Adrenal gland (tissue), 12 donors: ENCODE measurements around the gene PRSS53. TPM values are rescaled to one million over a fixed set of nuclear protein-coding genes. Genes with fewer than 3 reads are reported as not detected.

Source experiments
- DNase-seq, 7 donors: peaks; one replicate each; pipeline ENCODE4 v3.0.0-alpha.2; 2019 to 2020
- H3K27ac ChIP-seq, 5 donors: fragments of 200-600 bp; sonication (generic) in 4 of 5; 1 replicate in 3 of 5; 2 replicates in 2 of 5; pipeline versions ENCODE4 v1.5.1 to v1.8.0; 2016 to 2020; ENCODE audit warnings: mild to moderate bottlenecking in 1 of 5
- H3K27me3 ChIP-seq: fragments of 200-600 bp; 2 replicates; pipeline ENCODE4 v1.8.0; 2021
- H3K36me3 ChIP-seq, 2 donors: fragments of 200-600 bp; replicated peaks in 1 of 2; 1 replicate in 1 of 2; 2 replicates in 1 of 2; pipeline versions ENCODE4 v1.5.1 to v1.8.0; 2018 to 2022
- H3K4me1 ChIP-seq, 2 donors: fragments of 200-600 bp; replicated peaks in 1 of 2; 1 replicate in 1 of 2; 2 replicates in 1 of 2; pipeline versions ENCODE4 v1.5.1 to v1.8.0; 2018 to 2021
- H3K4me3 ChIP-seq, 4 donors: fragments of 200-600 bp; sonication (generic) in 3 of 4; one replicate each; pipeline ENCODE4 v1.5.1; 2016 to 2018
- H3K9me3 ChIP-seq, 3 donors: fragments of 200-600 bp; sonication (generic) in 1 of 3; replicated peaks in 1 of 3; 1 replicate in 2 of 3; 2 replicates in 1 of 3; pipeline versions ENCODE4 v1.5.1 to v1.8.0; 2016 to 2021
- POLR2A ChIP-seq, 2 donors: fragments of 450-650 bp; IDR thresholded peaks; one replicate each; pipeline ENCODE4 v1.6.1; 2017; ENCODE audit warnings: antibody characterized with exemption in 2 of 2, mild to moderate bottlenecking in 2 of 2, moderate library complexity in 1 of 2
- whole genome bisulfite sequencing, 4 donors: extraction: QIAGEN DNeasy Blood & Tissue Kit in 2 of 4; methylation state at CpG; one replicate each; pipeline versions ENCODE4 v1.1.5 to v1.1.7; 2013 to 2017; 5-methylcytosine and 5-hydroxymethylcytosine counted together
- intact Hi-C, 2 donors: fragments of 100-400 bp; cut with DNase I; formaldehyde crosslinking; loops; one replicate each; pipeline versions ENCODE4 v1.14.1 to v1.15.0; 2022 to 2023
- polyA plus RNA-seq, 3 donors: library from polyadenylated mRNA; stranded (reverse); fragments of 200-250 nt in 2 of 3; fragments of 350-450 nt in 1 of 3; fragmentation: Illumina TruSeq in 1 of 3; extraction: RNeasy Lipid Tissue Mini Kit (QIAGEN cat#74804) in 1 of 3; gene quantifications; one replicate each; pipeline ENCODE4 v1.2.3, GENCODE V29; 2013 to 2014
- total RNA-seq, 9 donors: library from RNA; depleted of rRNA in 4 of 9; stranded (reverse); fragments of >200 nt in 4 of 9; fragments of 120-200 nt in 1 of 9; fragmentation: NEBNext Ultra II Directional in 1 of 9; extraction: Animal tissue kit (Norgen Biotek cat#: 25700) in 1 of 9; gene quantifications; one replicate each; pipeline versions ENCODE4 v1.1.0 to v1.2.4, GENCODE V29; 2013 to 2023
- TF ChIP-seq, protein P1 (sequence below), 6 experiments: fragments of 450-650 bp in 4 of 6; fragments of 200-600 bp in 2 of 6; sonication (generic) in 1 of 6; IDR thresholded peaks; 1 replicate in 5 of 6; 2 replicates in 1 of 6; pipeline versions ENCODE4 v1.5.1 to v1.8.0; 2016 to 2021; ENCODE audit warnings: antibody characterized with exemption in 6 of 6, mild to moderate bottlenecking in 2 of 6, moderate library complexity in 1 of 6
- donor health status: healthy with polysubstance abuse.
- donor health status: Bipolar disorder and iron deficiency.
- donor health status: DM: yes; HTN: yes; CAD: no.
- donor health status: DM: no; HTN: no; CAD: no.
- donor health status: DM: no; HTN: no; CAD: no.
- donor health status: DM: yes; HTN: yes; CAD: no.

PRSS53 gene
- total and polyA plus RNA-seq, 12 donors = 0.18 to 11.0 (median 1.1) TPM

DNA sequence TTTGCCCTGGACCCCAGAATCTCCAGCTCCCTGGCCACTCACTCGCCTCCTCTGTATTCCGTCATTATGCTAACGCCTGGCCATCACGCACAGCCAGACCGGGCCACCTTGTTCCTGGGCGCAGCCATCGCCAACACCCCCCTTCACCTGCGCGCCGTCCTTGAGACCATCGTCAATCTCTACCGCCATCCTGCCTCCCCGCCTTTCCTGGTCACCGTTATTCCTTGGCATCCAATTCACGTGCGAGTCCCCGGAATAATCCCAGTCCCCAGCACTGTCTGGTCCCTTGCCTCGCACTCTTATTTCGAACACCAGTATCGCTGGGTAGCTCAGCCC, 5.3 kb upstream of the PRSS53 start:
- Histone ChIP-seq H3K36me3 (peaks cover 0 to 14% of the 10 kb centered on the region in 2 donors), H3K27ac (peak overlapping the region; percentile 64 to 93 (median 79)), H3K9me3 (no peaks in the 10 kb centered on the region), H3K27me3 (no peaks in the 10 kb centered on the region), H3K4me3 (peak overlapping the region; percentile 54 to 78 (median 64)), H3K4me1 (peaks cover 6 to 10% of the 10 kb centered on the region in 2 donors)
- WGBS, 4 donors = 0 to 1% (median 0%) methylated on average over 18 to 20 of the region's 20 CpGs
- peak in 3 of 7 donors; percentile 43 to 54 (median 53) for DNase-seq
- intact Hi-C loops = no loop called here
- TF ChIP-seq POLR2A (IDR thresholded peaks at IDR 0.05) = no peak
- TF ChIP-seq, protein P1, sequence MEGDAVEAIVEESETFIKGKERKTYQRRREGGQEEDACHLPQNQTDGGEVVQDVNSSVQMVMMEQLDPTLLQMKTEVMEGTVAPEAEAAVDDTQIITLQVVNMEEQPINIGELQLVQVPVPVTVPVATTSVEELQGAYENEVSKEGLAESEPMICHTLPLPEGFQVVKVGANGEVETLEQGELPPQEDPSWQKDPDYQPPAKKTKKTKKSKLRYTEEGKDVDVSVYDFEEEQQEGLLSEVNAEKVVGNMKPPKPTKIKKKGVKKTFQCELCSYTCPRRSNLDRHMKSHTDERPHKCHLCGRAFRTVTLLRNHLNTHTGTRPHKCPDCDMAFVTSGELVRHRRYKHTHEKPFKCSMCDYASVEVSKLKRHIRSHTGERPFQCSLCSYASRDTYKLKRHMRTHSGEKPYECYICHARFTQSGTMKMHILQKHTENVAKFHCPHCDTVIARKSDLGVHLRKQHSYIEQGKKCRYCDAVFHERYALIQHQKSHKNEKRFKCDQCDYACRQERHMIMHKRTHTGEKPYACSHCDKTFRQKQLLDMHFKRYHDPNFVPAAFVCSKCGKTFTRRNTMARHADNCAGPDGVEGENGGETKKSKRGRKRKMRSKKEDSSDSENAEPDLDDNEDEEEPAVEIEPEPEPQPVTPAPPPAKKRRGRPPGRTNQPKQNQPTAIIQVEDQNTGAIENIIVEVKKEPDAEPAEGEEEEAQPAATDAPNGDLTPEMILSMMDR (IDR thresholded peaks at IDR 0.05) = no peak

- intact Hi-C loops = no loop called here
- WGBS, 4 donors = 49 to 73% (median 55%) methylated on average over 10 to 17 of the region's 17 CpGs
- Histone ChIP-seq H3K27me3 (no peaks in the 10 kb centered on the region), H3K4me3 (no peak overlapping the region), H3K9me3 (no peaks in the 10 kb centered on the region), H3K4me1 (peaks cover 6 to 10% of the 10 kb centered on the region in 2 donors), H3K27ac (peak overlapping the region in 1 of 5 donors; percentile 93), H3K36me3 (peaks cover 0 to 14% of the 10 kb centered on the region in 2 donors)
- TF ChIP-seq POLR2A (IDR thresholded peaks at IDR 0.05) = no peak
- TF ChIP-seq, protein P1 (IDR thresholded peaks at IDR 0.05) = no peak
- peak in 2 of 7 donors; percentile 24 to 26 for DNase-seq
These were observed 4.5 kb upstream of the PRSS53 start for GRCh38 chr16:31093132-31093703.

DNA sequence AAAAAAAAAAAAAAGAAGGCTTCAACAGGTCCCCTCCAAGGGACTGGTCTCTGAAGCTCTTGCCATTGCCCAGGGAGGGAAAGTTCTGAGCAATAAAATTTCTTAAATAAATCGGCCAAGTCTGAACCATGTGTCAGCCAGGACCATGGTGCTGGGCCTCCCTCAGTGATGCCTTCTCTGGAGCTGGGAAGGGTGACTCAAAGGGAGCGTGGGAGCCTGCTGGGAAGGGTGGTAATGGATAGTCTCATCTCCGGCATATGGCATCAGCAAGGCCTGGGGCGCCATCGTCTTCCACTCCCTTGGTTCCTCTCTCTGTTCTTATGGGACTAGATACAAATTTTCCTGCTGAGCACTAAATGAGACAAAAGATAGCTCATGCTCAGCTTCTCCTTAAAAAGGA, 3.6 kb upstream of the PRSS53 start:
- no peaks in the 10 kb centered on the region for H3K27me3 ChIP-seq
- no peak for DNase-seq
- peaks cover 6 to 10% of the 10 kb centered on the region in 2 donors for H3K4me1 ChIP-seq
- no peak for TF ChIP-seq POLR2A (IDR thresholded peaks at IDR 0.05)
- TF ChIP-seq, protein P1 (IDR thresholded peaks at IDR 0.05) = no peak
- 90 to 97% (median 96%) methylated on average over 5 of the region's 5 CpGs for WGBS, 4 donors
- H3K9me3 ChIP-seq = no peaks in the 10 kb centered on the region
- H3K27ac ChIP-seq = no peak overlapping the region
- peaks cover 0 to 14% of the 10 kb centered on the region in 2 donors for H3K36me3 ChIP-seq
- intact Hi-C loops = no loop called here
- H3K4me3 ChIP-seq = no peak overlapping the region

DNA sequence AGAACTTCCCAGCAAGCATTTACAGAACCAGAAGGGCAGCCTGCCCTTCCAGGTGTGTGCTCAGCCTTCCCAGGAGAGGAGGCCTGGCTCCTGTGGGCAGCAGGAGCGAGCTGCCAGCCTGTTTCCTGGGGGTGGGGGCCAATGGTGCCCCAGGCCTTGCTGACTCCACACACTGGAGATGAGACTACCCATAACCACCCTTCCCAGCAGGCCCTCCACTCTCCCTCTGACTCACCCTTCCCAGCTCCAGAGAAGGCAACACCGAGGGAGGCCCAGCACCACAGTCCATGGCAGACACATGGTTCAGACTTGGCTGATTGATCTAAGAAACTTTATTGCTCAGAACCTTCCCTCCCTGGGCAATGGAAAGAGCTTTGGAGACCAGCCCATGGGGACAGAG, 1.8 kb upstream of the PRSS53 start:
- peaks cover 6 to 10% of the 10 kb centered on the region in 2 donors for H3K4me1 ChIP-seq
- H3K27me3 ChIP-seq = no peaks in the 10 kb centered on the region
- no peak overlapping the region for H3K27ac ChIP-seq
- intact Hi-C loops = no loop called here
- WGBS, 4 donors = 67 to 85% (median 76%) methylated on average over 1 to 2 of the region's 2 CpGs
- peaks cover 0 to 14% of the 10 kb centered on the region in 2 donors for H3K36me3 ChIP-seq
- DNase-seq = no peak
- no peaks in the 10 kb centered on the region for H3K9me3 ChIP-seq
- H3K4me3 ChIP-seq = no peak overlapping the region
- TF ChIP-seq, protein P1 (IDR thresholded peaks at IDR 0.05) = no peak
- no peak for TF ChIP-seq POLR2A (IDR thresholded peaks at IDR 0.05)
